ENCODE measurements around the gene PARD3. TPM values are rescaled to one million over a fixed set of nuclear protein-coding genes. Genes with fewer than 3 reads are reported as not detected.

The PARD3 gene
- total RNA-seq, 2 donors from 2014 or later = 36.1 to 48.5 TPM

DNA sequence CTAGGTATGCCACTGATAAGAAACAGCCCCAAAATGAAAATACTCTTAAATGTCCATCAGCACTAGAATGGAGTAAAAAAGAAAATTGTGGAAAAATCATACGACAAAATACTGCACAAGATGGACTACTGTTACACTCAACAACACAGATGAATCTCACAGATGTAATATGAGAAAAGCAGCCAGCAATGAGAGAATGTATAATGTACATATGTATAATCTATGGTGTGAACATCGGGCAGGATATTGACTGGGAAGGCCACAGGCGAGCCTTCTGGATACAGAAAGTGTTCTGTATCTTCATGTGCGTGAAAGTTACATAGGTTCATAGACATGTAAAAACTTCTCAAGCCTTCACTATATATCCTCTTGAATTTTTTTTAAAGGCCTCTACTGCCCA is 212.6 kb downstream of the PARD3 start:
- no peaks in the 10 kb centered on the region for H3K4me1 ChIP-seq
- H3K36me3 ChIP-seq (replicated peaks in 1 of 2; ENCODE audit: insufficient read depth in 1 of 2, low read depth in 2 of 2) = no peaks in the 10 kb centered on the region
- WGBS, 2 donors = 86 to 98% methylated on average over 4 of the region's 4 CpGs
- no peak for ATAC-seq
- no peaks in the 10 kb centered on the region for H3K9me3 ChIP-seq
- DNase-seq = no peak
- no peak overlapping the region for H3K27ac ChIP-seq
- H3K4me3 ChIP-seq = no peak overlapping the region
- intact Hi-C loops (cut with DNase I) = no loop called here
- TF ChIP-seq CTCF (IDR thresholded peaks at IDR 0.05) = no peak
- TF ChIP-seq POLR2A (IDR thresholded peaks at IDR 0.05) = no peak
- no peaks in the 10 kb centered on the region for H3K27me3 ChIP-seq

- Histone ChIP-seq H3K36me3 (replicated peaks in 1 of 2; ENCODE audit: insufficient read depth in 1 of 2, low read depth in 2 of 2) (no peaks in the 10 kb centered on the region), H3K4me3 (no peak overlapping the region), H3K4me1 (no peaks in the 10 kb centered on the region), H3K9me3 (no peaks in the 10 kb centered on the region), H3K27ac (no peak overlapping the region), H3K27me3 (no peaks in the 10 kb centered on the region)
- no peak for ATAC-seq
- WGBS, 2 donors = 73 to 75% methylated on average over 4 of the region's 4 CpGs
- intact Hi-C loops (cut with DNase I) = no loop called here
- DNase-seq = no peak
- TF ChIP-seq CTCF (IDR thresholded peaks at IDR 0.05) (no peak), POLR2A (IDR thresholded peaks at IDR 0.05) (no peak)
Measured at GRCh38 chr10:34601691-34602090, 213.4 kb downstream of the PARD3 start.

DNA sequence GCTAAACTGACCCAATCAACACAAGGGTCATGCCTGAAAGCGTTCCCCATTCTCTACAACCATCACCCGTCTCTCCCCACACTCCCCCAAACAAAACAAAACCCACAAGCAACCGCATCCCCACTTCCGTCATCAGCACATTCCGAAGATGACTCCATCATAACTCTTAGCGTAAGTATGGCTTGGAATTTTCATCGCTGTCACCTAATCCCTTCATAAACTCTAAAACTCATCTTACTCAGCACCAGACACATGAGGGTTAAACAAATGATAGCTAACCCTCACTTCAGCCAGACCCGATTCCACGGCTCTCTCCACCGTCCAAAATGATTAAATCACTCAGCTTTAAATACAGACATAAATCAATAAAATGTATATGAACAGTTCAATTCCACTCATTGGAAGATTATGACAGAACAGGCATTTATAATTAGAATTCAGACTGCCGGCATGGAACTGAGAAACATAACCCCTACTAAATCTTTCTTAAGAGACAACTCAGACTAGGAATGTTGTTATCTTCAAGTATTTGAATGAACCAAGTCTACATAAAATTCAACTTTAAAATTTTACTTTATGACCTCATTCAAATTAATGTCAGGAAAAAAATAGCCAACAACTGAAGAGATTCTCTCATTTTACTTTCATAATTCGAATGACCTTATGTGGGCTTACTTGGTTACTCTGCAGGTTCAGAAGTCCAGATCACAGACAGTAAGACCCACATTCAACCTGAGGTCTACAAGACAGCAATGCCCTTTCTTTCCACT is 215.9 kb downstream of the PARD3 start:
- no peak overlapping the region for H3K27ac ChIP-seq
- no peaks in the 10 kb centered on the region for H3K9me3 ChIP-seq
- no peaks in the 10 kb centered on the region for H3K27me3 ChIP-seq
- DNase-seq = no peak
- H3K36me3 ChIP-seq (replicated peaks in 1 of 2; ENCODE audit: insufficient read depth in 1 of 2, low read depth in 2 of 2) = no peaks in the 10 kb centered on the region
- TF ChIP-seq CTCF (IDR thresholded peaks at IDR 0.05) (no peak), POLR2A (IDR thresholded peaks at IDR 0.05) (no peak)
- WGBS, 2 donors = 85 to 90% methylated on average over 12 of the region's 12 CpGs
- H3K4me1 ChIP-seq = no peaks in the 10 kb centered on the region
- H3K4me3 ChIP-seq = no peak overlapping the region
- no peak for ATAC-seq
- intact Hi-C loops (cut with DNase I) = no loop called here

GRCh38 chr10:34596351-34596750 is 218.7 kb downstream of the PARD3 start:
- Histone ChIP-seq H3K27me3 (no peaks in the 10 kb centered on the region), H3K9me3 (no peaks in the 10 kb centered on the region), H3K4me3 (no peak overlapping the region), H3K36me3 (replicated peaks in 1 of 2; ENCODE audit: insufficient read depth in 1 of 2, low read depth in 2 of 2) (no peaks in the 10 kb centered on the region), H3K4me1 (peaks cover 2% of the 10 kb centered on the region), H3K27ac (no peak overlapping the region)
- intact Hi-C loops (cut with DNase I) = no loop called here
- DNase-seq (no peak), ATAC-seq (no peak)
- no peak for TF ChIP-seq POLR2A (IDR thresholded peaks at IDR 0.05)
- TF ChIP-seq CTCF (IDR thresholded peaks at IDR 0.05) = no peak
- WGBS, 2 donors = 90 to 98% methylated on average over 7 of the region's 7 CpGs

DNA sequence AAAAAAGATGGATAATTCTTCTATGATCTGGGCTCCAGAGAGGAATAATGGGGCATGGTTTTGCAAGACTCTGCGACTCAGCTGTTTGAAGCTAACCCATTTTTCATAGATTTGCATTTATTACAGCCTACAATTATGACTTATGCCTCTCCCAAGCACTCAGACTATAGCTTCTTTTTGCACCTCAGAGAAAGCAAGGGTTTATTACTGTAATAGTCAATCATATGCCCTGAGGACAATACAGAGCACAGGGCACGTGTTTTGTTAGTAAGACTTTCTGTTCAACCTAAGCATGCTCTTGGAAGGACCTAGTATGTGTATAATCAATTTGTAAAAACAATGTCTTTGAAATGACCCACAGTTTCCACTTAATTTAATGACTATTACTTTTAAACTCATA is 221.2 kb downstream of the PARD3 start:
- intact Hi-C loops (cut with DNase I) = no loop called here
- Histone ChIP-seq H3K9me3 (no peaks in the 10 kb centered on the region), H3K4me3 (no peak overlapping the region), H3K27ac (no peak overlapping the region), H3K36me3 (replicated peaks in 1 of 2; ENCODE audit: insufficient read depth in 1 of 2, low read depth in 2 of 2) (no peaks in the 10 kb centered on the region), H3K27me3 (no peaks in the 10 kb centered on the region), H3K4me1 (peaks cover 12% of the 10 kb centered on the region)
- TF ChIP-seq POLR2A (IDR thresholded peaks at IDR 0.05) (no peak), CTCF (IDR thresholded peaks at IDR 0.05) (no peak)
- DNase-seq (no peak), ATAC-seq (no peak)
- WGBS, 2 donors = 92 to 96% methylated on average over 2 of the region's 2 CpGs
